ENCODE data around the gene ADI1.
"Not testable (repeated sequence)": the region's sequence is repeated elsewhere in the genome, so short reads cannot be mapped to it uniquely, and the experiment has no call there.

DNA sequence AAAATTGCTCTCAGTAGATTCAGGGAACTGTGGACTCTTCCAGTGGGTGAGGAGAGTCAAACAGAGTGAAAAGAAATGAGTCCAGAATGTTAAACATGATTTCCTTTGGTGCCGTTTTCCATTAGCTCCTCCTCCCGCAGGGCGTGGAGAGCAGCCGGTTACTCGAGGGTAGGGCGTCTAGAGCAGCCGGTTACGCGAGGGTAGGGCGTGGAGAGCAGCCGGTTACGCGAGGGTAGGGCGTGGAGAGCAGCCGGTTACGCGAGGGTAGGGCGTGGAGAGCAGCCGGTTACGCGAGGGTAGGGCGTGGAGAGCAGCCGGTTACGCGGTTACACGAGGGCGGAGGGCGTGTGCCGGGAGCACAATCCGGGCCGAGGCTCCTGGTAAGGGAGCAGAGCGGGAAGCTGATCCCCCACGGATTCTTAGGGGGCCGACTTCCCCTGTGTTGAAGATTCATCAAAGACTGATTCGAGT is 70.9 kb downstream of the ADI1 start:
- not testable (repeated sequence) for TF ChIP-seq EZH2 (IDR thresholded peaks at IDR 0.05; ENCODE audit: borderline replicate concordance); EZH2phosphoT487 (IDR thresholded peaks at IDR 0.05; ENCODE audit: low read depth, severe bottlenecking, unreplicated experiment)
- TF ChIP-seq, protein P1, sequence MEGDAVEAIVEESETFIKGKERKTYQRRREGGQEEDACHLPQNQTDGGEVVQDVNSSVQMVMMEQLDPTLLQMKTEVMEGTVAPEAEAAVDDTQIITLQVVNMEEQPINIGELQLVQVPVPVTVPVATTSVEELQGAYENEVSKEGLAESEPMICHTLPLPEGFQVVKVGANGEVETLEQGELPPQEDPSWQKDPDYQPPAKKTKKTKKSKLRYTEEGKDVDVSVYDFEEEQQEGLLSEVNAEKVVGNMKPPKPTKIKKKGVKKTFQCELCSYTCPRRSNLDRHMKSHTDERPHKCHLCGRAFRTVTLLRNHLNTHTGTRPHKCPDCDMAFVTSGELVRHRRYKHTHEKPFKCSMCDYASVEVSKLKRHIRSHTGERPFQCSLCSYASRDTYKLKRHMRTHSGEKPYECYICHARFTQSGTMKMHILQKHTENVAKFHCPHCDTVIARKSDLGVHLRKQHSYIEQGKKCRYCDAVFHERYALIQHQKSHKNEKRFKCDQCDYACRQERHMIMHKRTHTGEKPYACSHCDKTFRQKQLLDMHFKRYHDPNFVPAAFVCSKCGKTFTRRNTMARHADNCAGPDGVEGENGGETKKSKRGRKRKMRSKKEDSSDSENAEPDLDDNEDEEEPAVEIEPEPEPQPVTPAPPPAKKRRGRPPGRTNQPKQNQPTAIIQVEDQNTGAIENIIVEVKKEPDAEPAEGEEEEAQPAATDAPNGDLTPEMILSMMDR (IDR thresholded peaks at IDR 0.05; ENCODE audit: poor library complexity): not testable (repeated sequence)
